ENCODE data around the gene SHTN1.

Gene SHTN1

DNA sequence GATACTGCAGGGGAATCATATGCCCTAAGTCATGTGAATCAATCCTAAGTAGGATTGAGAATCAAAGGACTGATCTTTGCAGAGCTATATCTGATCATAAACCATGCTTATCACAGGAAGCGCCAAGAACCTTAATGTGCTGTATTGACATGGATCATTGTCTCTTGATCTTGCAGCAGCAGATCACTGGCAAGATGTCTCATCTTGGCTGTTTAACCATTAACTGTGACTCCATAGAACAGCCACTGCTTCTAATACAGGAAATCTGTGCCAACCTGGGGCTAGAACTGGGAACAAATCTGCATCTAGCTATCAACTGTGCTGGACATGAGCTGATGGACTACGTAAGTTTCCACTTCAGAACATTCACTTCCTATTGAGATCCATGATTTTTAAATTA, 134.0 kb downstream of the SHTN1 start:
- no peak for DNase-seq (ENCODE audit: low read depth)

DNA sequence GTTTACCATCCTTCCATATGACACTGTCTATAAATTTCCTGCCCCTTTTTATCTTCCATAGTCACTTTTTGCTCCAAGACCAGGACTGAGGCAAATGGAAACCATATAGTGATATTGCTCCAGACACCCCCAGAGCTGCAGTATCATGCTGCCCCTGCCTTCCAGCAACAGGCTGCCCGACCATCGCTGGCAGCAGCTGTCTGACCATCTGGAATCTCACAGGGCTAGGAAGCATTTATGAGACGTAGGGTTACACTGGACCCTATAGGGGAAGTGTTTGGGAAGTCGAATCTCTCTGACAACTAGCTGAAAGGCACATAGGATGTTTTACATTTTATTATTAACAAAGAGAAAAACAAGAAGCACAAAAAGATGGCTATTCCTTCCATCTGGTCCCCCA, 136.3 kb downstream of the SHTN1 start:
- DNase-seq (ENCODE audit: low read depth), result no peak

DNA sequence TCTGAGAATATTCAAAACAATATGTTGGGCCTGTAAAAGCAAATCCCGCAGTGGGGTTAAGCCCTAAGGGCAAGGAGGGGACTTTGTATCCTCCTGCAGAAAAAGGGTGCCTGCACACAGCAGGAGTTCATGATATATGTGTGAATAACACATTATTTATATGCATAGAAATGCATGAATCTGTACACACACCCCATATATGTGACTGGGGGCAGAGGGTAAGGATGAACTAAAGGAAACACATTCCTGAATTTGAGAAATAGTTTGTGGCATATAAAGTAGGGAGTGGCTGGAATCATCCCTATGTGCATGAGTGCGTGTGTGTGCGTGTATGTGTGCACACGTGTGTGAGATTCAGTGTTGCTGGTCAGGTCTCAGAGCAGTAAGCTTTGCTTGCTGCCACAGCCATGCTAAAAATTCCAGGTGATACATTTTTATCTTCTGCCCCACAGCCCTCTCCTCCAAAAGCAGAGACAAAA, 136.8 kb downstream of the SHTN1 start:
- DNase-seq (ENCODE audit: low read depth), result no peak

DNA sequence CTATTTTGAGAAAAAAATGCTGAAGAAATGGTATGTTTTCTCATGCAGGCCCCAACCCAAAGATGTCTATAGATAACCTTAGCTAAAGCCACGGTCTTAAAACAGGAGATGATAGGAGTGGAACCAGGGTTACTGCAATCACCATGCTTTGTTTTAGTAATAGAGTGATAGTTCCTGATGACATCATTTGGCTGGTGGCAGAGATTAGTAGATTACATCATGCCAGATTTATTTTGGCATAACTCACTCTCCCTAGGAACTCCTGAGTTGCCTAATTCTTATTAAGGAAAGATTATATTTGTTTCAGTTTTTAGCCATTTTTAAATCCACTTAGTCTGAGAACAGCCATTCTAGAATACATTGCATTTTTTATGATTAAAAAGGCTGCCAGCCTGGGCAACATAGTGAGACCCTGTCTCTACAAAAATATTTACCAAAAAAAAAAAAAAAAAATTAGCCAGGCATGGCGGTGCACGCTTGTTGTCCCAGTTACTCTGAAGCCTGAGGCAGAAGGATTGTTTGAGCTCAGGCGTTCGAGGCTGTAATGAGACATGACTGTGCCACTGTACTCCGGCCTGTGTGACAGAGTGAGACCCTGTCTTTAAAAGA, 137.9 kb downstream of the SHTN1 start:
- DNase-seq (ENCODE audit: low read depth), result no peak

DNA sequence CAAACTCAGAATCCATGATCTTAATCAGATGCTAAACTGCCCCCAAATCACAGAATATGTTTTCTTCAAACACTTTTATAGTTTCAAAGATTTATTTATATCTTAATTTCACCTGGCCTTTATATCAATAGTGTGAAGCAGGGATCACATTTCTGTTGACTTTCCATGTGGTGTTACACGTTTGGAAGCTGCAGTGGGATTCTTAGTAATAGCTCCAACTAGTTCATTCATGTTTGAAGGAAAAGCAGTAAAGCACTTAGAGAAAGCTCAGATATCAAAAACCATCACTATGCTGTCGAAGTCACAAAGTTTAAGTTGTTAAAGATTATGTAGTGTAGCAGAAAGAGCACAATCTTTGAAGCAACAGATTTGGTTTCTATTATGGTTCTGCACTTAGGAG, 138.9 kb downstream of the SHTN1 start:
- no peak for DNase-seq (ENCODE audit: low read depth)

DNA sequence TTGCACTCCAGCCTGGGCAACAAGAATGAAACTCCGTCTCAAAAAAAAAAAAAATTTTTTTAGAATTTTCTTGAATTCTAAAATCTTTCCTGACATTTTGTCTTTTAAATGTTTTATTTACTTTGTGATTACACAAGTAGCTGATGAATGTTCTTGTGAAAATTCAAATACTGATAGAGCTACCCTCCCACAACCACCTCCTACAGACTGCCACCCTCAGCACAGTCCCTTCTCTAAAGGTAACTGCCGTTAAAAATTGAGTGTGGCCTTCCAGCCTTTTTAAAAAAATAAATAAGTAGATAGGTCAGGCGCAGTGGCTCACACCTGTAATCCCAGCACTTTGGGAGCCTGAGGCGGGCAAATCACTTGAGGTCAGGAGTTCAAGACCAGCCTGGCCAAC, 140.6 kb downstream of the SHTN1 start:
- no peak for DNase-seq (ENCODE audit: low read depth)

DNA sequence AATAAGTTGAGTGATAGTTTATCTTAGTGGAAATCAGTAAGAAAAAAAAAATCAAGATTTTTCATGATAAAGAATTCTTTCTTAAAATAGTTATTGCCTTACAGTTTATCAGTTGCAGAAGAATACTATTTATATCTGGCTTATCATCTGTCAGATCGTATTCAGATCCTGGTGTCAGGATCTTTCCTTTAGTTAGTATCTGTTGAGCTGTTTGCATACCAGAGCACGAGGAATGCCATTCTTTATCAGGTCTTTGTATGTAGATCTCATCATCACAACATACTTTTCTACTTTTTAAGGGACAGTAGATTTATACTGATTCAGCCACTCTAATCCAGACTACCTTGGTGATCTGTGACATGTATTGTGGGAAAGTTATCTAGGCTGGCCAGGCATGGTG, 143.2 kb downstream of the SHTN1 start:
- DNase-seq (ENCODE audit: low read depth), result no peak

DNA sequence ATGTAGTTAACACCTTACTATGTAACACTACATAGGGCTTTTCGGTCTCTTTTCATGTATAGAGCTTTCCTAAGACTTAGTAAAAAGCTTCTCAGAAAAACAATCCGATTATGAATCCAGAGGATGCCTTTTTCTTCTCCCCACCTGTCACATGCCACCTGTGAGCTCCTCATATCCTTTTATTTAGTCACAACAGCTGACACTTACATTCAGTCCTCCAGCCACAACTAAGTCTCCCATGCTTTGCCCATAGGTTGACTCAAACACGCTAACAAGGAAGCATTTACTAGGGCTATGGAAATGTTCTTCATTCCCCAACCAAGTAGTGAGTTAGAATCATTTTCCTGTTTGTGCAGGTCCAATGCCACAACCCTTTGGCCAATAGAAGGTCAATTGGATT, 147.8 kb downstream of the SHTN1 start:
- no peak for DNase-seq (ENCODE audit: low read depth)

DNA sequence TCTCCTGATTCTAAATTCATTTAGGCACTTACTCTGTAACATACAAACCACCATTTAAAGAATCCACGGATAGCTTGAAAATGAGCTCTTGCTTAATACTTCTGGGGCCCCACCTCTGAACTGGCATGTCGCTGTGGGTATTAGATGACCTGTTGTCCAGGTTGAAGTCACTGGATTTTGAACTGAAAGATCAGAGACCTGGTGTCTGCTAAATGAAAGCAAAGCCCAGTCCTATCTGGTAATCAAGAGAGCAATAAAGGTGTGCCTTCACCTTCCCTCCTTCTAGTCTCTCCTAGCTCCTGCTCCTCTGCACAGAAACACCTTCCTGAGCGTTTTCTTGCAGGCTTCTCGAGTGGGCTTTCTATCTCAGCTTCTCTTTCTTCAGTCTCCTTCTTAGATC, 151.3 kb downstream of the SHTN1 start:
- no peak for DNase-seq (ENCODE audit: low read depth)

DNA sequence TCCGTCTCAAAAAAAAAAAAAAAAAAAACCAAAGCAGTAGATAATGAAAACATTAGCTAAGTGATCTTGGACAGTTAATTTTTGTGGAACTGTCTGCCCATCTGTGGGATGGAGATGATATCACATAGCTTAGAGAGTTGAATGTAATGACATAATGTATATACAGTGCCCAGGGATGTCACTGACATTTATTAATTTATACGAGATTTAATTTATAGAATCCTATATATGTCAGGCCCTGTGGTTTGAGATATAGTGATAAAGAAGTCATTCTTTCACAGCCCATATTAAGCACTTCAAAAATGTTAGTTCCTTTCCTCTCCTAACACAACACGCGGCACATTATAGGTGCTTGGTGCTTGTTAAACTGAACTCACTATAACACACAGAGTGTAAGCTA, 151.7 kb downstream of the SHTN1 start:
- no peak for DNase-seq (ENCODE audit: low read depth)

DNA sequence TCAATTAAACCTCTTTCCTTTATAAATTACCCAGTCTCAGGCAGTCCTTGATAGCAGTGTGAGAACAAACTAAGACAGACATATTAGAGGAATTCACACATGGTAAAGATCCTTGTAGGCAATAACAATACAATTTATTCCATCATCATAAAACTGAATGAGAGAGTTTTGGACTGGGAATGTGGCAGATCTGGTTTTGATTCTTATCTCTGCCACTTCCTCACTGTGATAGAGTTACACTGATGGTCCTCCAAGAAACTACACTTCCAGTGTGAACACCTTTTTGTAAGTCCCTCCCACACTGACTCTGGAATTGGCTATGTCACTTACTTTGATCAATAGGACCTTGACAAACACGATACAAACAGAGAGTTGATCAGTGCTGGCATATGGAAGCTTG, 152.7 kb downstream of the SHTN1 start:
- no peak for DNase-seq (ENCODE audit: low read depth)

DNA sequence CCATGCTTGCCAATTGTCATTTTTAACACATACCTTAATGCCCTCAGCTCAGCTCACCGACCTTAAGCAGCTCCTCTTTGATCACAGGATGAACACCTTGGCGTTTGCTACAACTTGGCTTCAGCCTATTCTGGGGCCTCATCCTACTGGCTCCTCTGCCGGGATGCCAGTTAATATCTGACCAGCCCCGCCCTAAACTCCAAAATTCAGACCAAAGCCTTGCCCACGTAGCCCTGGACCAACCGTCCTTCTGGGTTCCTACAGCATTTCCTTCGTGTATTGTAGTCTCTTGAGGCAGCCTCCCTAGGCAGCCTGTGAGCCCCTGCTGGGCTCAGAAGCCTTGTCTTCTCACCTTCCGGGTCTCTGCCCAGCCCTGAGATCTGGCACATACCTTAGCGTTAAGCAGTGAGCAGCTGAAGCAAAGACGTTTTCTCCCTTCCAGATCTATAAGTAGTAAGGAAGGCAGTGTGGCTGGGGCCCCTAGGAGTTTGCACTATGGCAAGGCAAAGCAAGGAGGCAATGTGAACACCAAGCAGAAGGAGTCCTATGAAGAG, 154.9 kb downstream of the SHTN1 start:
- DNase-seq (ENCODE audit: low read depth), result no peak

DNA sequence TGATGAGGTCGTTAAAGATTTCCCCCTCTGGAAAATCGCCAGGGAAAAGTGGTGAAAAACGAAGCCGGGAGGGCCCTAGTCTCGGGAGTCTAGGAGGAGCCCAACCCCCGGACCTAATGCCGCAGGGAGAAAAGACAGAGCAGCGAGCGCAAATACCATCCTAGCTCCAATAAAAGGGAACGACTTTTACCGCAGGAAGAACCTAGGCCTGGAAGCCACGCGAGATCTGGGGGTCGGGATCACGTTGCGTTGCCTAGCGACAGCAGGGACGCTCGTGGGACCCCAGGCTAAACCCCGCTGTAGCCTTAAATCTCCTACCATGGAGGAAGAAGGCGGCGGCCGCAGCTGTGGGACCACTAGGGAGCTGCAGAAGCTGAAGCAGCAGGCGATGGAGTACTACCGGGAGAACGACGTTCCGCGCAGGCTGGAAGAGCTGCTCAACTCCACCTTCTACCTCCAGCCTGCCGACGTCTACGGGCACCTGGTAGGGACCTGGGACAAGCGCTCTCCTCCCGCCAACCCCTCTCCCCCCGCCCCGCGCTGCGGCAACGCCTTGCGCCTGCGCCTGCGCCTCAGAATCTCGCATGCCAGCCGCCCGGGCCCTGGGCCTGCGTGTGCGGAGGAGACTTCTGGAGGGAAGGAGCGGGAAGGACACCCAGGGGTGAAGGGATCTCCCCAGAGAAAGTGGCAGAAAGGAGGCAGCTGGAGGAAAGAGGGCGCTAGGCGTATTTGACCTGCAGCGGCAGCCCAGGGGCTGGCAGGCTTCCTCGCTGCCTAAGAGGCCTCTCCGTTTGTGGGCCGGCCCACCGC, 155.5 kb downstream of the SHTN1 start, which contains the start of gene ENO4:
Gene ENO4, plus strand, starts transcription at position 252 of the 810 bp plus-strand sequence. Its CDS starts 68 bp downstream, at position 320.
- DNase-seq (ENCODE audit: low read depth), result no peak

DNA sequence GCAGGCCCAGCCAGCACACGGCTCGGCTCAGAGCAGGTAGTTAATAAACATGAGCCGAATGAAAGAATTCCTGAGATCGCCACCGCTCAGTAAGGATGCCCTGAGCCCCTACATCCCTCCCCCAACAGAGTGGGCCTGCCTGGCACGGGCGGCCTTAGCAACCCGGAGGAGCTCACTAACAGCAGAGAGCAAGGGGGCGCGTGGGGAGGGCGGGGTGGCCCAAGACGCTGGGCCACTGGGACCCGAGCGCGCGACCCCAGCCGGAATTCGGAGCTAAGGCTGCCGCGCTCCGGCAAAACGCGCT, 156.1 kb downstream of the SHTN1 start:
- DNase-seq (ENCODE audit: low read depth), result no peak

DNA sequence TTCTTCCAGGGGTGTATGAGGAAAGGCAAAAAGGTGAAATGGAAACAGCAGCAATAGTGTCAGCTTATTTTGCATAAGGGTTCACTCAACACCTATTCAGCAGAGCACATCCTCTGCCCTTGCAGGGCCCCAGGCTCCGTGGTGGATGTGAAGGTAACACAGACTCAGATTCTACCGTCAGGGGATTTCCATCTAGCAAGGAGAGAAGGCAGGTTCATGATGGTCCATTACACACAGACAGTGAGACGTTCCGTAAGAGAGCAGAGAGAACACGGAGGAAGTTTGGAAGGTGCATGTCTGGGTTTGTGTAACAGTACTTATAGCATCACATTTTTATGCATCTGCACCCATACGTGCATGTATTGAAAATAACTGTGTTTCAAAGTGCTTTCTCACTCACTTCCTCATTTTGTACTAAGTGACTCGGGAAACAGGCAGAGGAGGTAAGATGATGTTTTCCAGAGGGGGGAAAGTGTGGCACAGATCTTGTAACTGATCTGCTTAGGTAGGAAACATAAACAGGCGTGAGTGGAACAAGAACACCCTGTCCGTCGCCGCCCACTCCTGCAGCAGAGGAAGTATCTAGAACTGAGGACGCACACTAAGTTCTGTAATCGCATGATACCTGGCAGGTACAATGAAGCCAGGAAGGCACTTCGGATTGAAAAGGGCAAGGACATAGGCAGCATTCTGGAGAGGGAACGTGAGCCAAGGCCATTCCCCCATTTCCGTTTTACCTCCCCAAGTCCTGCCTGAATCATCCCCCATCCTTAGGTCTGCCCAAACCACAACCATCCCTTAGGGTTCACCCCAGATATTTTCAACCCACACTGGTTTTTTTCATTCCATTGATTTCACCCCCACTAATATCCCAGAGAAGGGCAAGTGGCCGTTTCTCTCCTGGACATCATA, 156.7 kb downstream of the SHTN1 start:
- no peak for DNase-seq (ENCODE audit: low read depth)

DNA sequence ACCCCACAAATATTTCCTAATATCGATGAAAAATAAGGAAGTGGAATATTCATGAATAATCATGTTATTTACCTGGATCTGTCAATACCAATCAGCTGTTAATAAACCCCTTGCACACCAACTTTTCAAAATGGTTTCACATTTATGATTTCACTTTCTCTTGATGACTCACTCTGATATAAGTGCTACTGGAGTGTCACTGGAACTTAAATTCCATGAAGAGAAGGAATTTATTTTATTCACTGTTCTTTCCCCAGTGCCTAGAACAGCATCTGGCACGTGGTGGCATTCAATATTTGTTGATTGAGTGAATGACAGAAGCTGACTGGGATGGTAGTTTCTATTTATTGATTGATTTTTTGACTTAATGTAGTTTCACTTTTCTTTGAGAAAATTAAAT, 159.2 kb downstream of the SHTN1 start:
- no peak for DNase-seq (ENCODE audit: low read depth)

DNA sequence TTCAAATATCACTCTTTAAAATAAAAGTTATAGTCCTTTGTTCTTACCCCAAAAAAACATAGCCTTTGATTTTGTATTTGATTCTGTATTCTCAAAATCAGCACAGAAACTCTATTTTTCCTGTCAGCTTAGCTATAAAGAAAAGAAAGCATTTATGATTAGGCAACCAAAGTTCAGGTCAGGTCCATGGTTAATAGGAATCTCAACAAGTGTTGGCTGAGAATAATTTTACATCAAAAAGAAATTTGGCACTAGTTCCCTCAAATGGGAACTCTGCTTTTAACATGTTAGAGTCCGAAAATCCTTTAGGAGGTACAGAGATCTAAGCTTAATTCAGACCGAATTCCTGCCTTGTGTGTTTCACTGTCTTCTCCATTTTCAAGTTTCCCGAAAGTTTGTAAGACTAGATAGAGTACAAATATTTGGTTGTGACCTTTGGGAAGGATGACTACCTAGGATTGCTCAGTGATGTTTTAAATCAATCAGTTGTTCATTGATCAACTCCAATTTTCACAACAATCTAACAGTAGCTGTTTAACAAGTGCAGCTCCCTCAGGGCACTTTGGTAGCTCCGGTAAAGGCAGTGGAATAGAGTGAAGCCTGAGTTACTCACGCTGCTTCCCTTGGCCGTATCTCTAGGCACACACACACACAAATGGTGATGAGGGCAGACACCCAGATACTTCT, 164.5 kb downstream of the SHTN1 start:
- no peak for DNase-seq (ENCODE audit: low read depth)

DNA sequence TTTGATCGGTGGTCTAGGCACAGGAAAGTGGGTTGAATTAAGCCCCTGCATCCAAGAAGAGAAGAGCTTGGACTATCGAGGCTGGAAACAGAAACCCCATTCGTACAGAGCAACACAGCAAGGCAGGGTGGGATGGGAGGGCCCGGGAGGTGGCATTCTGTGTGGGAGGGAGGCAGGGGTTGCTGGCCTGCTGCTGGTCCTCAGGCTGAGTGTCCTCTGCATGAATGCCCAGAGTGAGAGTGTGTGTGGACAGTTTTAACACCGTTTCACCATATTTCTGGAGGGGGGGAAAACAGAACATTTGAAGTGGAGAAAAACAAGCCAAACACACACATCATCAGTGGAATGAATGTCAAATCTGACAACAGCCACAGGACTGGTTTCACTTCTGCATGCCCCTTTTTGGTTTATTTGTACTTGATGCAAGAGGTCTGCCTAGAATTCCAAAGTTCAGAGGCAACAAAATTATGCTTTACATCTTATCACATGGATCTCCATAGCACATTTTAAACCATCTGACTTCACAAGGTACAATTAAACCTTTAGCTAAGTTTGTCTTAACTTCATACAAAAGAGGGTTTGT, 166.8 kb downstream of the SHTN1 start:
- no peak for DNase-seq (ENCODE audit: low read depth)

DNA sequence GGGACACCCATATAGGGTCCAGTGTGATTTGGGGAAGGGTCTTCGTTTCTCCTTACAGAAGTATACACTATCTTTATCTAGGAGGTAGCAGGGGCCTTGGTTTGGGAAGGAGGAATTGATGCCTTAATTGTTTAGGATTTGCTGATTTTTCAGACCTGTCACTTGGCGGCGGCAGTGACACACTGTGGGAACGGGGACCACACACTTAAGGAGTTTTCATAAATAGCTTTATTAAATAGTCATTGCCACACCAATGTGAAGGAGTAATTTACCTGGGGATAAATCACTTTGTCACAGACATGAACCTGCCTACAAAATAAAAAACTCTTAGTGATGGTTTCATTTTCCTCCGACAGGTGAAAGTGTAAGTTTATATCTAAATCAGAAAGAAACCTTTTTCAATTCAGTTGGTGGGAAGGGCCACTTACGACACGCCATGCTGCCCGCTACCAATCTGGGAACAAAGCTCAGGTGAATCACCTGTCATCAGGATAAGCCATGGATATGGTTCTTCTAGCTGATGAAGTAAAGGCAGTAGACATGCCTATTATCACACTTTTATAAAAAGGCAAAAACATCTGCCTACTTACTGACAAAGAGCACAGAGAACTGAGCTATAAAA, 168.0 kb downstream of the SHTN1 start:
- no peak for DNase-seq (ENCODE audit: low read depth)

DNA sequence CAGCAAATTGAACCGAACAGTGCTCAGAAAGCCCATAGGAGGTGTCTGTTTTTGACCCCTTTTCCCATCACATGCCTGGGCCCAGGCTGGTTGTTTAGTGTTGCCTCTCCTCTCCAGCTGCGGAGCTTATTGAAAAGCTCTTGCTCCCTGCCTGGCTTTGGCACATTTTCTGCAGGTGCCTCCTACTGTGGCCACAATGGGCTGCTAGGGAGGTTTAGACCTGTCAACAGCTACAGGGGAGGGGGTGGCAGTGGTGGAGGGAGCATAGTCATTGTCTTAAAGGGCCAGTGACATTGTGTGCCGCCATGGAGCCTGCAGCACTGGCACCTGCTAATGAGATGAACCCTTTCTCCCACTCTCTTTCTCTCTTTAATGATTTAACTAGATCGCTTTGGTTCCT, 168.9 kb downstream of the SHTN1 start:
- no peak for DNase-seq (ENCODE audit: low read depth)

DNA sequence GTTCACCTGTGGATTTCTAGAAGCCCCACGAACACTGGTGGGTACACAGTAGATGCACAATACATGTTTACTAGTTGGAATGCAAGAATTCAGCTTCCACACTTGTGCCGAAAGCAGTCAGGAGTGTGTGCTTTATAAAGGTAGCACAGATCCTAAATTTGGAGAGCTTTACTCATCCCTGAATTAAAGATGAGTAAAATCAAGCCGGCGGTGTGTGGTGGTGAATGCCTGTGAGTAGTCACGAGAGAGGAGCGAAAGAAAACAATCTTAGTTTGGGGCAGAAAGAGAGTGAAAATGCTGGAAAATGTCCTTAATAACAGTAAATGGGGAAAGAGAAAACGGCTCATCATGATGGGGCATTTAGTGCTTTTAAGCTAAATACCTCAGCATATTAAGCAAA, 169.3 kb downstream of the SHTN1 start:
- no peak for DNase-seq (ENCODE audit: low read depth)
